Measurements from ENCODE around the gene ATP2A1.

Gene ATP2A1

GRCh38 chr16:28950648-28951409 lies 72.5 kb downstream of the ATP2A1 start, which contains the start of gene NFATC2IP (continued):
- TF ChIP-seq ZBTB11 (tag by site-specific recombination; conservative IDR thresholded peaks at IDR 0.05; ENCODE audit: low read depth) (peak; percentile 84; the same call in 1 of the 2 replicates), ZNF335 (tag by site-specific recombination; conservative IDR thresholded peaks at IDR 0.05) (peak; percentile 75), ZNF544 (tag by site-specific recombination; IDR thresholded peaks at IDR 0.05) (no peak), ZNF221 (tag by site-specific recombination; IDR thresholded peaks at IDR 0.05; ENCODE audit: borderline replicate concordance) (no peak), OVOL3 (tag by site-specific recombination; IDR thresholded peaks at IDR 0.05) (no peak), ZNF571 (tag by site-specific recombination; IDR thresholded peaks at IDR 0.05) (no peak), ZNF433 (tag by site-specific recombination; IDR thresholded peaks at IDR 0.05; ENCODE audit: low read depth) (no peak), ZNF521 (tag by site-specific recombination; IDR thresholded peaks at IDR 0.05) (no peak), IKZF3 (tag by site-specific recombination; IDR thresholded peaks at IDR 0.05) (no peak), ZNF354C (tag by site-specific recombination; IDR thresholded peaks at IDR 0.05; ENCODE audit: borderline replicate concordance, low read depth) (no peak), YY2 (tag by site-specific recombination; IDR thresholded peaks at IDR 0.05) (peak; percentile 87), ZNF274 (IDR thresholded peaks at IDR 0.05; ENCODE audit: low read length) (no peak), ZNF274 (tag by site-specific recombination; IDR thresholded peaks at IDR 0.05; ENCODE audit: borderline replicate concordance) (no peak), ZNF629 (tag by site-specific recombination; IDR thresholded peaks at IDR 0.05) (peak; percentile 39; the same call in 1 of the 2 replicates), ZNF664 (tag by site-specific recombination; IDR thresholded peaks at IDR 0.05) (no peak), ZNF214 (tag by site-specific recombination; IDR thresholded peaks at IDR 0.05; ENCODE audit: borderline replicate concordance) (no peak), ZXDB (tag by site-specific recombination; IDR thresholded peaks at IDR 0.05) (no peak; the same call in none of the 2 replicates), HOXD13 (CRISPR knock-in tag; IDR thresholded peaks at IDR 0.05; ENCODE audit: borderline replicate concordance) (no peak), ZNF302 (tag by site-specific recombination; IDR thresholded peaks at IDR 0.05; ENCODE audit: low read depth) (no peak), PBX3 (CRISPR knock-in tag; IDR thresholded peaks at IDR 0.05) (peak; percentile 100), ZSCAN18 (tag by site-specific recombination; IDR thresholded peaks at IDR 0.05) (no peak), SP3 (tag by site-specific recombination; IDR thresholded peaks at IDR 0.05) (peak; percentile 99)
- TF ChIP-seq, protein P1, sequence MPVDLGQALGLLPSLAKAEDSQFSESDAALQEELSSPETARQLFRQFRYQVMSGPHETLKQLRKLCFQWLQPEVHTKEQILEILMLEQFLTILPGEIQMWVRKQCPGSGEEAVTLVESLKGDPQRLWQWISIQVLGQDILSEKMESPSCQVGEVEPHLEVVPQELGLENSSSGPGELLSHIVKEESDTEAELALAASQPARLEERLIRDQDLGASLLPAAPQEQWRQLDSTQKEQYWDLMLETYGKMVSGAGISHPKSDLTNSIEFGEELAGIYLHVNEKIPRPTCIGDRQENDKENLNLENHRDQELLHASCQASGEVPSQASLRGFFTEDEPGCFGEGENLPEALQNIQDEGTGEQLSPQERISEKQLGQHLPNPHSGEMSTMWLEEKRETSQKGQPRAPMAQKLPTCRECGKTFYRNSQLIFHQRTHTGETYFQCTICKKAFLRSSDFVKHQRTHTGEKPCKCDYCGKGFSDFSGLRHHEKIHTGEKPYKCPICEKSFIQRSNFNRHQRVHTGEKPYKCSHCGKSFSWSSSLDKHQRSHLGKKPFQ (tag by site-specific recombination; IDR thresholded peaks at IDR 0.05), result no peak
